HG03354 (cell line): Measurements from ENCODE around the gene TRIM40.
"Not testable (repeated sequence)": the region's sequence is repeated elsewhere in the genome, so short reads cannot be mapped to it uniquely, and the experiment has no call there.

ENCODE experiments used
- ATAC-seq: cut with Tn5 transposase; IDR thresholded peaks from one replicate; pipeline ENCODE4 v1.9.1; 2021; ENCODE audit warnings: mild to moderate bottlenecking; ENCODE audit not compliant: unreplicated experiment, poor library complexity, severe bottlenecking

TRIM40 gene

DNA sequence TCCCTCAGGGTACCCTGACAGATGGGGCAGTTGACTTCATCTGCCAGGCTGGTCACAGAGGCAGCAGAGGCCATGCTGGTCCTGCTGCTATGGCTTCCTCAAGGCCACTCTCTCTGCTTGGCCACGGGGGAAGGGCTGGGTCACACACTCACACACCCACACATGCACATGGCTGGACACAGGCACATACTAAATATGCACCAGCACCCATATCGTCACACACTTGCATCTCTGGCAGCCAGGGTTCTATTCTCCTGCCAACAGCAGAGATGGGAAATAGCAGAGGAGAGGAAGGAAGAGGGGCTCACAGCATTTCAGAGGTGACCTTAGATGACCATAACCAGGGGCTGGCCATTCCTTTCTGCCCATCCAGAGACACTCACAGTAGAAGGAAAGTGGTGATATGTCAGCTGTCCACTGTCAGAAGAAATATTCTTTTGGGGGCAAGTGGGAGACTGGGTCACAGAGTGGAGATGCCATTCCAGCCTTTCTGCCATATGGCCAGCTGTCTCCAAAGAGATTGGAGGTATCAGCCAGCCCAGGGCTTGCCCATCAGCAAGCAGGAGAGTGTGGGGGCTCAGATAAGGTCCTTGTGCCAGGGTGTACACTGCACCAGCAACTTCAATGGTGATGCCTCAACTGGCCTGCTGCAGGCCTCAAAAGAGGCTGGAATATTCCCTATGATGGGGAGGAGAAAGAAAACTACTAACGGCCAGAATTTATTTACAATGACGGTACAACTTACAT lies 25.0 kb downstream of the TRIM40 start, which contains the start of gene TRIM10:
Gene TRIM10 (minus strand): TSS at position 427 of the 747 bp plus-strand sequence. CDS start 353 bp downstream, at position 74.
- ATAC-seq = no peak

DNA sequence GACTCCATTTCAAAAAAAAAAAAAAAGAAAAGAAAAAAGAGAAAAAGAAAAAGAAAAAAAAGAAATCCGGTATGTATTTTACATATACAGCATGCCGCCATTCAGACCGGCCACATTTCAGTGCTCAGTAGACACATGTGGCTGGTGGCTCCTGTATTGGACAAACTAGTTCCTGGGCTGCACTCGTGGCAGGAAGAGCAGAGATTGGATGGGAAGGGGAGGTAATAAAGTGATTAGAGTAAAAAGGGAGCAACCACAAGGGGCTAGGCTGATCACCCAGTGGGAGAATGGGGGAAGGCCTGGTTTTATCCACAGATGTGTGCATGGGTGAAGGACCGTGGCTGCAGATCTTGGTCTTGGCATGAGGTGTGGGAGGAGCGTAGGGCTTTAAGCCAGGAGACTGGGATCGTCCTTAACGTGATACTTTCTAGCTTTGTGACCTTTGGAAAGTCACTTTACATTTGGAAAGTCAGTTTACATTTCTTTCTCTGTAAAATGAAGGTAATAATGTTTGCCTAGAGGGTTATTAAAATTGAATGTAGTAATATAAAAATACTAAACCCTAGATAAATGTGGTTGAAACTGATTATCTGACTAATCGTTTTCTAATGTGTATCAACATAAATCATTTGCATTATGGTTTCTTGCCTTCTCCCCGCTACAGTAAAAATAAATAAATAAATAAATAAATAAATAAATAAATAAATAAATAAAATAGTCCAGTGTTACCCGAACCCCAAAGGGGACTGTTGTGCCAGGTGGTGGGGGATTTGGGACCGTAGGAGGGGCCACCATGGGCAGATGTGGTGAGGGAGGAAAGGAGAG lies 26.5 kb downstream of the TRIM40 start:
- ATAC-seq = no peak

DNA sequence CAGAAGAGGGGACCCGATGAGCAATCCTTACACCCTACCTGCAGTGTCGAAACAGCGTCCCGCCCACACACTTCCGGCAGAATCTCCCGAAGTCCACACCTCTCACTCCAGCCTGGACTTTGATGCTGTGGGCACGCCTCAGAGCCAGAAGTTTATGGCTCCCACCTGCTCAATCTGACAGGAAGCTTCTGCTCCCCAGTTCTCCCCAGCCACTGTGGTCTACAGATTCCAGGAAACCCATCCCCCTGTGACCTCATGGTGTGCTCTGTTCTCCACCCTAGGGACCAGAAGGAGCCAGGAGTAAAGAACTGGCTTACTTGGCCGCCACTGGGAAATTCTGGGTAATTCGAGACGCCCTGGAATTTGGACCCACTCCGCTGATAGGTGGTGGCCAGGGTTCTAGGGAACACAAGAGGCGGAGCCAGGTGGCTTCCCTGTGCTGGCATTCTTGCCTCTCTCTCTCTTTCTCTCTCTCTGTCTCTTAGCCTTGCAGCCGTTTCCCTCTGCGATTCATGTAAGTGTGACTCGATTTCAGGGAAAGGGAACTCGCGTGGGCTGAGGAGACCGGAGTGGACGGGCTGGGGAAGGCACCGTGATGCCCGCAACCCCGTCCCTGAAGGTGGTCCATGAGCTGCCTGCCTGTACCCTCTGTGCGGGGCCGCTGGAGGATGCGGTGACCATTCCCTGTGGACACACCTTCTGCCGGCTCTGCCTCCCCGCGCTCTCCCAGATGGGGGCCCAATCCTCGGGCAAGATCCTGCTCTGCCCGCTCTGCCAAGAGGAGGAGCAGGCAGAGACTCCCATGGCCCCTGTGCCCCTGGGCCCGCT lies 27.4 kb downstream of the TRIM40 start, which contains the start of gene TRIM15:
Gene TRIM15 (plus strand): TSS at position 457 of the 828 bp plus-strand sequence. CDS start 139 bp downstream, at position 596.
- no peak for ATAC-seq

DNA sequence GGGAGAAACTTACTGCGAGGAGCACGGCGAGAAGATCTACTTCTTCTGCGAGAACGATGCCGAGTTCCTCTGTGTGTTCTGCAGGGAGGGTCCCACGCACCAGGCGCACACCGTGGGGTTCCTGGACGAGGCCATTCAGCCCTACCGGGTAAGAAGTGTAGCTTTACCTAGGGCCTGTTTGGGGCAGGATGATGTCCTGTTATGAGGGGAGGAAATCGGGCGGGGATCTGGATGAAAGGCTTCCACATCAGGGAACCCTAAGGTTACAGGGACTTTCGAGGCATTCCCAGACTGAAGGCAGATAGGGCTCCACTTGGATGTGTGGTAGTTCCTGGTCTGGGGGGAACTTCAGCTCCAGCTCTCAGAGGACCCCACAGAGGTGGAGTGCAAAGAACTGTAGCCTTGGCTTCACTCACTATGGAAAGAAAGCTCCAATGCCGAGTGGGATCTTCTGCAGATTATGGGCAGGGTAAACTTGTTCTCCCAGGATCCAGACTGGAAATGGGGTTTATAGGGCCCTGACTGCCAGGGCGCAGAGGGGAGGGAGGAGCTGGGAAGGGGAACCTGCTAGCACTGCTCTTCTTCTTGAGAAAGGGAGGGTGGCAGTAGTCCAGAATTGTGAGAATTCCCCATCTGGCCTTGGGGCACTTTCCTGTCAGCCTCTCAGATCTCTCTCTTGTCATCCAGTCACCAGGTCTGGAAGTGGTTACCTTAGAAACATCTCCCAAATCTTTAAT lies 28.1 kb downstream of the TRIM40 start:
- no peak for ATAC-seq

DNA sequence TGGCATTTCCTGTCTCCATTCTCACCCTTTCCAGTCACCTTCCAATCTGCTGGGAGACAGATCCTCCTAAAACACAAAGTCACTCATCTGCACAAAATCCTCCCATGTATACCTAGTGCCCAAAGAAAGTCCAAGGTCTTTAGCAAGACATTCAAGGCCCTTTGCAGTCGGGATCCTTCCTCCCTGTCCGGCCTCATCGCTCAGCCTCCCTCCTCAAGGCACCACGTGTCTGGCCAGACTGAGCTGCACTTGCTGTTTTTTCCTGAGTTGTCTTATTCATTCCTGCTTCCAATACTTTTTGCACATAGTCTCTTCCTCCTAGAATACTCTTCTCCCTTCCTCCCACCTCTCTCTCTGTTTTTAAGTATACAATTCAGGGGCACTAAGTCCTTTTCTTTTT lies 28.8 kb downstream of the TRIM40 start:
- no peak for ATAC-seq

DNA sequence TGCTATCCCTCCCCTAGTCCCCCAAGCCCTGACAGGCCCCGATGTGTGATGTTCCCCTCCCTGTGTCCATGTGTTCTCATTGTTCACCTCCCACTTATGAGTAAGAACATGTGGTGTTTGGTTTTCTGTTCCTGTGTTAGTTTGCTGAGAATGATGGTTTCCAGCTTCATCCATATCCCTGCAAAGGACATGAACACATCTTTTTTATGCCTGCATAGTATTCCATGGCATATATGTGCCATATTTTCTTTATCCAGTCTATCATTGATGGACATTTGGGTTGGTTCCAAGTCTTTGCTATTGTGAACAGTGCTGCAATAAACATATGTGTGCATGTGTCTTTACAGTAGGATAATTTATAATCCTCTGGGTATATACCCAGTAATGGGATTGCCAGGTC lies 29.3 kb downstream of the TRIM40 start:
- not testable (repeated sequence) for ATAC-seq

DNA sequence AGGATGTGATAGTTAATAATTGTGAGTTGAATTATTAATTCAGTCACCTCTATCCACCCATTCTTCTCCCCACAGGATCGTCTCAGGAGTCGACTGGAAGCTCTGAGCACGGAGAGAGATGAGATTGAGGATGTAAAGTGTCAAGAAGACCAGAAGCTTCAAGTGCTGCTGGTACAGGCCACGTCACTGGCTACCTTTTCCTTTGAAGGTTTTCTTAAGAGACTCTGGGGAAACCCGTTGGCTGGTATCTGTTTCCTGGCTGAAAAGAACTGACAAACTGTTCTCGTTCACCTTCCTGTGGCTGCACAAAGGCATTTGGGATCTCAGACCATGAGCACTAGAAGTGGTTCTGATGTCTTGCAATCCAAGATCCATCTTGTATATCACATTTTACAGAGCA lies 31.2 kb downstream of the TRIM40 start:
- ATAC-seq = no peak

DNA sequence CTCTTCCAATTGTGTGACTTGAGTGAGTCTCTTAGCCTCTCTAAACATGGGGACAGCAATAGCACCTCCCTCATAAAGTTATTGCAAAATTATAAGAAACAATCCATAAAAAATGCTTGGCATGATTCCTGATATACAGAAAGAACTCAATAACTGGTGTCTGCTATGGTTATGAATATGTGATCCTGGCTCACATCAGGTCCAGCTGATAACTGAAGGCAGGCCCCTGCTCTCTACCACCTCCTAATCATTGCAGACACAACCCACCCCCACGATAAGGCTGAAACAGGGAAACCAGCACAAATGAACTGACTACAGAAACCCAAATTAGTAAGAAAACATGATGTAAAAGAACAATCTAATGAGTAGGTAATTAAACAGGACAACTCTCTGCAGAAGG lies 32.8 kb downstream of the TRIM40 start:
- ATAC-seq = no peak

DNA sequence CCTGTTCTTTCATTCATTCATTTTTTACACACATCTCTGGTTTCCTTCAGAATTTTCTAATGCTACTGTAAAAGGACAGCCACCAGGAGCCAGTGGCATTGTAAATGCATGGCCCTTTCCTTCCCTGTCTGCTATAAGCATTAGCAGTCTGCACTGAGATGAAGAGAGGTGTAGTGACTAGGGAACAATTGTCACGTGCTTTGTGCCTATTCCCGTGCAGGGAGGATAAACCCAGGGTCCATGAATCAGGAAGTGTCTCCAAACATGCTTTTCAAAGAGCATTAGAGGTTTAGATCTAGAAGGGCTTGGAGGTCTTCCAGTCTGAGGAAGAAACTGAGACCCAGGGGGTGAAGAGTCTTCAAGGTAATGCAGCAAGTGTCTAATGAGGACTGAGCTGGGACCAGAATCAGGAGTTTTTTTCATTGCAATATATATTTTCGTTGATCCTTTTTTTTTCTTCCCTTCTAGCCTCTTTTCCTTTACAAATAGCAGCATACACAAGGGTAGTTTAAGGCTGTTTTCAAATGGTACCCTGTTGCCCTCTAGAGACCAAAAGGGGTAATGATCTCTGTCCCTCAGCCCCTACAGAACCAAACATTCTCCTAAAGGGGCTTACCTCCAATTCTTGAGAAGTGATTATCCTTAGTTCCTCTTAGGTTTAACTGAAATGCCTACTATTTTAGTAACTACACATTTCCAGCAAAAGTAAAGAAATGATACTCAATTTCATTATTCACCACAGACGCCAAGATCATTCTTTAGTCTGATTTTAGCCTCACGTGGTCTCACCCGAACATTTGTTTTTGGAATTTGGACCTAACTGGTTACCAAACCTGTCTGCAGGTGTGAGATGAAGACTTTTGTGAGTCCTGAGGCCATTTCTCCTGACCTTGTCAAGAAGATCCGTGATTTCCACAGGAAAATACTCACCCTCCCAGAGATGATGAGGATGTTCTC lies 34.0 kb downstream of the TRIM40 start:
- ATAC-seq = peak; percentile 59

DNA sequence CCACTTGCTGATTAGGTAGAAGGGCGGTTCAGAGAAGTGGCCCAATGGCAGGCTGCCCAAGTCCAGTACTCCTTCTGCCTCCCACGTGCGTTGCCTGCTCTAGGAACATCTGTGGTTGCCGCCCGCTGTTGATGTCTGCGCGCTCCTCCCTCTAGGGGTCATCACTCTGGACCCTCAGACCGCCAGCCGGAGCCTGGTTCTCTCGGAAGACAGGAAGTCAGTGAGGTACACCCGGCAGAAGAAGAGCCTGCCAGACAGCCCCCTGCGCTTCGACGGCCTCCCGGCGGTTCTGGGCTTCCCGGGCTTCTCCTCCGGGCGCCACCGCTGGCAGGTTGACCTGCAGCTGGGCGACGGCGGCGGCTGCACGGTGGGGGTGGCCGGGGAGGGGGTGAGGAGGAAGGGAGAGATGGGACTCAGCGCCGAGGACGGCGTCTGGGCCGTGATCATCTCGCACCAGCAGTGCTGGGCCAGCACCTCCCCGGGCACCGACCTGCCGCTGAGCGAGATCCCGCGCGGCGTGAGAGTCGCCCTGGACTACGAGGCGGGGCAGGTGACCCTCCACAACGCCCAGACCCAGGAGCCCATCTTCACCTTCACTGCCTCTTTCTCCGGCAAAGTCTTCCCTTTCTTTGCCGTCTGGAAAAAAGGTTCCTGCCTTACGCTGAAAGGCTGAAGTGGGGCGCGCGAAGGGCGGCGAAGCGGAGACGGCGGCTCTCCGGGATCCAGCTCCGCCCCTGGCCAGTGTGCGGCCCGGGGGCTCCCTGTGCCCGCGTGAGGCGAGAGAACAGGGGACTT lies 35.9 kb downstream of the TRIM40 start:
- no peak for ATAC-seq

DNA sequence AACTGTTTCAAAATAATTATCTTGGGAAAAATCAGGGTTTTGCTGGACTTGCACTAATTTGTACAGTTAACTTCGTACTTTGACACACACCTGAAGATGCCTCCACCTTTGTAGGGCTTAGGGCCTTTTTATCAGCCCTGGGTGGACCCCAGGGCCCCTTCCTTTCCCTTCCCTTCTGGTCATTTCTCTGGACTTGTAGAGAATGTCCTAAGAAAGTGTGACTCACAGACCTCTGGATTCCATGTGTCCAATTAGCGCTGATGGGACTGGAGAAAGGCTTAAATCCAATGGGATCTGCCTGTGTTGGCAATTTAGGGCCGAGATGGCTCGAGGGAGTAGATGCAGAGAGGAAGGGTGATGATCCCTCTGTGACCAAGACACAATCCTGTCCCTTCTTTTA lies 36.7 kb downstream of the TRIM40 start:
- no peak for ATAC-seq

DNA sequence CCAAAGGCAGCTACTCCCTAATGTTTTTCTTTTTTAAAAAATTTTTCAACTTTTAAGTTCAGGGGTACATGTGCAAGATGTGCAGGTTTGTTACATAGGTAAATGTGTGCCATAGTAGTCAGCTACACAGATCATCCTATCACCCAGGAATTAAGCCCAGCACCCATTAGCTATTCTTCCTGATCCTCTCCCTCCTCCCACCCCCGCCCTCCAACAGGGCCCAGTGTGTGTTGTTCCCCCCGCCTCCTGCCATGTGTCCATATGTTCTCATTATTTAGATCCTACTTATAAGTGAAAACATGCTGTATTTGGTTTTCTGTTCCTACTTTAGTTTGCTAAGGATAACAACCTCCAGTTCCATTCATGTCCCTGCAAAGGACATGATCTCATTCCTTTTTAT lies 39.8 kb downstream of the TRIM40 start:
- ATAC-seq = no peak

DNA sequence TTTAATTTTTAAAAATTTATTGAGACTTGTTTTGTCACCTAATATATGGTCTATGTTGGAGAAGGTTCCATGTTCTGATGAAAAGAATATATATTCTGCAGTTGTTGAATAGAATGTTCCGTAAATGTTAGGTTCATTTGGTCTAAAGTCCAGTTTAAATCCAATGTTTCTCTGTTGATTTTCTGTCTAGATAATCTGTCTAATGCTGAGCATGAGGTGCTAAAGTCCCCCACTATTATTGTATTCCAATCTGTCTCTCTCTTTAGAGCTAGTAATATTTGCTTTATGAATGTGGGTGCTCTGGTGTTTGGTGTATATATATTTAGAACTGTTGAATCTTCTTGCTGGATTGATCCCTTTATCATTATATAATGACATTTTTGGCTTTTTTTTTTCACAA lies 42.9 kb downstream of the TRIM40 start:
- no peak for ATAC-seq

DNA sequence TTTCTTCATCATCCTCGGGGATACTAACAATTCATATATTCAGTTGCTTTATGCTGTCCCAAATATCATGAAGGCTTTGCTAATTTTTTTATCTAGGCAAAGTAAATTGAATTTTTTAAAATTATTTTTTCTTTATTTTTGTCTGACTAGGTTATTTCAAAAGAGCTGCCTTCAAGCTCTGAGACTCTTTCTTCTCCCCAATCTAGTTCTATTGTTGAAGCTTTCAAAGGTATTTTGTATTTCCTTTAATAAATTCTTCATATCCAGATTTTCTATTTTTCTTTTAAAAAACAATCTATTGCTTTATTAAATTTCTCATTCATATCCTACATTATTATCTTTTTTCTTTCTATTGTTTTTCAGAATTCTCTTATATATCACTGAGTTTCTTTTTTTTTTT lies 44.2 kb downstream of the TRIM40 start:
- no peak for ATAC-seq

DNA sequence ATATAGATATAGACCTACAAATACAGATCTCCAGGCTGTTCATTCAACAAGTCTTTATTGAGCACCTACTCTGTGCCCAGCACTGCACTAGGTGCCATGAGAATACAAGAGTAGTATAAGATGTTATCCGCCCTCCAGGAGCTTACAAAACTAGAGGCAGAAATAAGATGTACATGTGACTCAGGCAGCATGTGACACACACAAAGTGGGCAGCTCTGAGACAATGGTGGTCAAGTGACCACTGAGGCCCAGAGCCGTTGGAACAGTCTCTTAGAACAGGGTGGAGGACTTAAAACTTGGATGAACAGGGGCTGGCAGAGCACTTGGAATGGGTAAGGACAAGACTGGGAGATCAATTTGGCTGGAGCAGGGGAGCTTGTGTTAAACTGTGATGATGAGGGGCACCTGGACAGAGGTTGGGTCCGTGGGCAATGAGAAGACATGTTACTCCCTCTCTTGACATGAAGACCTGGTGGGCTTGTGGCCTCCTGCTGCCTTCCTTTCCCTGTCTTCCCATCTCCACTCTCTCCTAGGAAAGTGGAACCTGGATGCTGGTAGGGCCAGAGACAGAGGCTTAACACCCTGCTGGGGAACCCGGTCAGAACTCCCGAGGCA lies 48.6 kb downstream of the TRIM40 start:
- no peak for ATAC-seq

DNA sequence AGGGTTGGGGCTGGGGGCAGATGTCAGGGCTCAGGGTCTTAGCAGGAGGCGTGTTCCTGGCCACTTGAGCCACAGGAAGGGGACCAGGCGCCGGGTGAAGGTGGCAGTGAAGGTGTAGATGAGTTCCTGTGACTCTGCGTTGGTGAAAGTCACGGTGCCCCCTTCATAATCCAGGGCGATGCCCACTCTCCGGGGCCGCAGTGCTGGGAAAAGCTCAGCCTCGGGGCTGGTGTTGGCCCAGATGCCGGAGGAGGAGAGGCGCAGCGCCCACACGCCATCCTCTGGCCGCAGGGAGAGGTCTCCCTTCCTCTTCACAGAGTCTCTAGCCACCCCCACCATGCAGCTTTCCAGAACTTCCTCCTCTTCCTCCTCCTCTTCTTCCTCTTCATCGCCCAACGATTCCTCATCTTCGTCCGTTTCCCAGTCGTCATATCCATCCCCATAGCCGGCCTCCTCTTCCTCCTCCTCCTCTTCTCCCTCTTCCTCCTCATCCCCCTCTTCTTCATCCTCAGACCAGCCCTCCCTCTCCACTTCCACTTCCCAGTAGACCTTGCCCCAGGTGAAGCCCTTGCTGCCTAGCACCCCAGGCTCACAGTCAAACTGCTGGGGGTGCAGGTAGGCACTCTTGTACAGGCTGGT lies 50.0 kb downstream of the TRIM40 start:
- ATAC-seq = no peak

DNA sequence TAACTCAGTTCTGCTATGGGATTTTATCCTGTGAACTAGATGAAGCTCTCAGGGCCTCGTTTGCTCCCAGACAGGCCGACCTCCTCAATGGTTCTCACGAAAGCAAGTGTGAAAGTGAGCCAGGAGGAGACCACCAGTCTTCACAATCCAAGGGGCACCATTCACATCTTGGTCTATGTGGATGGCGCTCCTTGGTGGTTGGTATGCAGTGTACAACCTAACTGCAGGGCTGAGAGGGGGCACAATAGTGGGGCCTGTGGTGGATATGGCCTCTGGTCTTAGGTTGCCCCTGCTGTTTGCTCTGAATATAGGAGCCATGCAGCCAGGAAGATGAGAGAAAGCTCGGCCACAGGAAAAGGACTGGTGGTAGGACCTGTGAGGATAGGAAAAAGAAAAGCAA lies 52.6 kb downstream of the TRIM40 start:
- ATAC-seq = no peak
